AG09309 (cell line): Measurements from ENCODE around the gene C1orf198.

Experiments used
- DNase-seq: peaks from one replicate; pipeline ENCODE4 v3.0.0-alpha.2; 2010; ENCODE audit warnings: low read depth
- H3K4me3 ChIP-seq: 2 replicates; pipeline ENCODE4 v1.5.1; 2011; ENCODE audit warnings: mild to moderate bottlenecking, low read depth, low read length, moderate library complexity; ENCODE audit not compliant: control insufficient read depth
- TF ChIP-seq, protein P1 (sequence below): IDR thresholded peaks from 2 replicates; pipeline ENCODE4 v1.5.1; 2011; ENCODE audit warnings: mild to moderate bottlenecking, low read depth, low read length, inconsistent platforms; ENCODE audit not compliant: insufficient read depth, control insufficient read depth; ENCODE audit errors: missing control alignments

Gene C1orf198

DNA sequence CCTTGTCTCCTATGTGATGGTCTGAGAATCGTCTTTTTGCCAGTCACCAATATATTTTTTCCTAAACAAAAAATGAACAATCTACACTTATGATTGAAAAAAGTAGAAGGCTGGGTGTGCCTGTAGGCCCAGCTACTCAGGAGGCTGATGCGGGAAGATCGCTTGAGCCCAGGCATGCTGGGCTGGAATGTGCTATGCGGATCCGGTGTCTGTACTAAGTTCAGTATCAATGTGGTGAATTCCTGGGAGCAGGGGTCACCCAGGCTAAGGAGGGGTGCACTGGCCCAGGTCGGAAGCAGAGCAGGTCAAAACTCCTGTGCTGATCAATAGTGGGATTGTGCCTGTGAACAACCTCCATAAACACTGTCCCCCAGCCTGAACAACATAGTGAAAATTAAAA lies 25.7 kb upstream of the C1orf198 start:
- no peak for DNase-seq
- TF ChIP-seq, protein P1, sequence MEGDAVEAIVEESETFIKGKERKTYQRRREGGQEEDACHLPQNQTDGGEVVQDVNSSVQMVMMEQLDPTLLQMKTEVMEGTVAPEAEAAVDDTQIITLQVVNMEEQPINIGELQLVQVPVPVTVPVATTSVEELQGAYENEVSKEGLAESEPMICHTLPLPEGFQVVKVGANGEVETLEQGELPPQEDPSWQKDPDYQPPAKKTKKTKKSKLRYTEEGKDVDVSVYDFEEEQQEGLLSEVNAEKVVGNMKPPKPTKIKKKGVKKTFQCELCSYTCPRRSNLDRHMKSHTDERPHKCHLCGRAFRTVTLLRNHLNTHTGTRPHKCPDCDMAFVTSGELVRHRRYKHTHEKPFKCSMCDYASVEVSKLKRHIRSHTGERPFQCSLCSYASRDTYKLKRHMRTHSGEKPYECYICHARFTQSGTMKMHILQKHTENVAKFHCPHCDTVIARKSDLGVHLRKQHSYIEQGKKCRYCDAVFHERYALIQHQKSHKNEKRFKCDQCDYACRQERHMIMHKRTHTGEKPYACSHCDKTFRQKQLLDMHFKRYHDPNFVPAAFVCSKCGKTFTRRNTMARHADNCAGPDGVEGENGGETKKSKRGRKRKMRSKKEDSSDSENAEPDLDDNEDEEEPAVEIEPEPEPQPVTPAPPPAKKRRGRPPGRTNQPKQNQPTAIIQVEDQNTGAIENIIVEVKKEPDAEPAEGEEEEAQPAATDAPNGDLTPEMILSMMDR, result no peak
- H3K4me3 ChIP-seq, result no peak overlapping the region

DNA sequence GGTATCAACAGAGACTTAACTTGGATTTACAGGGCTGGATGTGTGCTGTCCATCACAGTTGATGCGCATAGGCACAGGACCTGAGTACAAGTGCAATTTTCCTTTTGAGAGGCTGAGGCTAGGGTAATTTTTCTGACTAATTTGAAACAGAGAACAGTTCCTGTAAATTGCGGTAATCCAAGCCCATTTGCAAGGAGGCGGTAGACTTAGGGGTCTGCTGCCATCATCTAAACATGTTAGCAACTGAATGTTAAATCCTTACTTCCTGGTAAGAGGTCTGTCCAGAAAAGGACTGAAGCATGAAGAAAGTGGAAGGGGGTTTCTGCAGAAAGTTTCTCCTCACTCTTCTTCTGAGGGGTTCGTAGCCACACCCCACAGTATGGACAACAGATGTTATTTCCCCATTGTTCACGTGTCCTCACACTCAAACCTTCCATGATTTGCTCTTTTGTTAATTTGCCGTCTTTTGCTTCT lies 23.7 kb upstream of the C1orf198 start:
- no peak for DNase-seq
- TF ChIP-seq, protein P1, result no peak
- H3K4me3 ChIP-seq, result no peak overlapping the region

DNA sequence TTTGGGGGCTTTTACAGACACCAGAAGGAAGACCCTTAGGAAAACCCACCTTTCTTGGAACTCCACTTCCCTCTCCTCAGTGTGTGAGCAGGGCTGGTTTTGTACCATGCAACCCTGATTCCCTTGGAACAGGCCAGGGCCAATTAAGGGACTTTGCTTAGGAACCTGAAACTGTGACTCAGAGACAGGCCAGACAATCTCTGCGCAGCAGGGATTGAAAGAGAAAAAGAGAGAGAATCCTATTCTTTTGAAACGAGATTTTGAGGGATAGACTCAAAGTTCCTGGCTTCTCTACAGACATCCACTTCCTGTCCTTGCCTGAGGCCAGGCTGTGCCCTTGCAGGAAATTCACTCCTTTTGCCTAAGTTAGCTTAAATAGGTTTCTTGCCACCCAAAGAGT lies 23.1 kb upstream of the C1orf198 start:
- DNase-seq, result no peak
- TF ChIP-seq, protein P1, result no peak
- no peak overlapping the region for H3K4me3 ChIP-seq

DNA sequence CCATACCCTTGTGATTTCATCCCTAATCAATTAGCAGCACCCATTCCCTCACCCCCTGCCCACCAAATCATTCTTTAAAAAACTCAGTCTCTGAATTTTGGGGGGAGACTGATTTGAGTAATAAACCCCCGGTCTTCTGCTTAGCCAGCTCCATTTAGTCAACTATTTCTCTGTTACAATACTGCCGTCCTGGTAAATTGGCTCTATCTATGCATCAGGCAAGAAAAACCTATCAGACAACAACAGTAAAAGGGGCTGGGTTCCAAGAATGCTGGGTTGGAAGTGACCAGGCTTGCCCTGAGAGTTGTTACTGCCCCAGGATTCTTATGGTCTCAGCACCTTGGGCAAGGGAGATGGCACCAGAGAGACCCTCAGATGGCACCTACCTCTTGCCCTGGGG lies 16.3 kb upstream of the C1orf198 start:
- DNase-seq, result no peak
- H3K4me3 ChIP-seq, result no peak overlapping the region
- TF ChIP-seq, protein P1, result no peak

DNA sequence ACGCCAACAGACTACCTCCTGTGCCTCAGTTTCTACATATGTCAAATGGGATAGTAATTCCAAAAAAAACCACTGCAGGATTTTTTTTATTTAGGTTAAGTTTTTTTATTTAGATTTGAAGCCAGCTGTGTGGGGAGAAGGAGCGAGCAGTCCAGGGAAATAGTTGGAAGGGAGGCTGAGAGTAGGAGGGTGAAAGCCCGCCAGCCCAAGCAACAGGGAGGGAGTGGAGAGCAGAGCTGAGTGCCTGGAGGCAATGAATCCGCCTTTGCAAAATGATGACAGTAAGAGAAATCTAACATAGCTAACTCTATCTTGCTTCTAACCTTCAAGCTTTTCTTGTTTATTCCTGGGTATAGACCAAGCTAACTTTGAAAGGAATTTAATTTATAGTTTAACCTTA lies 15.6 kb upstream of the C1orf198 start:
- no peak for DNase-seq
- no peak overlapping the region for H3K4me3 ChIP-seq
- TF ChIP-seq, protein P1, result no peak

DNA sequence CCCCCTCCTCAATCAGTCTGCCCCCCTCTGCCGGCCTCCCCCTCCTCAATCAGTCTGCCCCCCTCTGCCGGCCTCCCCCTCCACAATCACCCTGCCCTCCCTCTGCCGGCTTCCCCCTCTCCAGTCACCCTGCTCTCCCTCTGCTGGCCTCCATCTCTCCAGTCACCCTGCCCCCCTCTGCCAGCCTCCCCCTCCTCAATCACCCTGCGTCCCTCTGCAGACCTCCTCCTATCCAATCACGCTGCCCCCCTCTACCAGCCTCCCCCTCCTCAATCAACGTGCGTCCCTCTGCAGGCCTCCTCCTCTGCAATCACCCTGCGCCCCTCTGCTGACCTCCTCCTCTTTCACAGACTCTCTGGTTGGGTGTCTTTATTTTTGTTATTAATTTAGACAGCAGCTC lies 11.5 kb upstream of the C1orf198 start:
- no peak overlapping the region for H3K4me3 ChIP-seq
- DNase-seq, result no peak
- TF ChIP-seq, protein P1, result no peak

DNA sequence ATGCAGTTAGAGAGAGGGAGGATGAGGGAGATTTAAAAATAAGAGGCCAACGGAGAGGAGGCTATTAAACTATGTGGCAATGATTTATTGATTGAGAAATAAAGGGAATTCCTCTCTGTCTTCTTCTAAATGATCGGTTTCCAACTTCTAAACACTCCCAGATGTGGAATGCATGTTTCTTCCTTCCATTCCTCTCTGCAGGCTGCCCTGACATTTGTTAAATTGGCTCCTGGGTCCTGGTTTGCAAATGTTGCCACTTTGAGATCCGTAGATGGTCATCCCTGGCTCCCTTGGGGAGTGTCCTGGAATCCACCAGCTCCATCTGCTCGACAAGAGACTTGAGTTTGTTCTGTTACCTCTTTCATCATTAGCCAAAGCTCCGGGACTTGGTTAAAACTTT lies 10.3 kb upstream of the C1orf198 start:
- TF ChIP-seq, protein P1, result no peak
- H3K4me3 ChIP-seq, result no peak overlapping the region
- peak; percentile 98 for DNase-seq
